Subcutaneous preadipocyte (primary cell): ENCODE results near the gene LRRC9. TPM values are rescaled to one million over a fixed set of nuclear protein-coding genes. Genes with fewer than 3 reads are reported as not detected.

ENCODE experiments used
- total RNA-seq: library from RNA; depleted of rRNA; stranded (reverse); fragments of >200 nt; gene quantifications from 2 replicates; pipeline ENCODE4 v1.2.3, GENCODE V29; 2012

Gene LRRC9
- under 0.01 TPM in 1 of 2 replicates, not detected in the other for total RNA-seq

GRCh38 chr14:59919570-59920377, at the start of gene LRRC9:
Gene LRRC9, plus strand, starts transcription at chr14:59920144.

GRCh38 chr14:59870277-59871165, 49.4 kb upstream of the LRRC9 start, which contains the start of gene RTN1:
Gene RTN1, minus strand, starts transcription at chr14:59870776. Its CDS starts 146 bp downstream, at chr14:59870630.

DNA sequence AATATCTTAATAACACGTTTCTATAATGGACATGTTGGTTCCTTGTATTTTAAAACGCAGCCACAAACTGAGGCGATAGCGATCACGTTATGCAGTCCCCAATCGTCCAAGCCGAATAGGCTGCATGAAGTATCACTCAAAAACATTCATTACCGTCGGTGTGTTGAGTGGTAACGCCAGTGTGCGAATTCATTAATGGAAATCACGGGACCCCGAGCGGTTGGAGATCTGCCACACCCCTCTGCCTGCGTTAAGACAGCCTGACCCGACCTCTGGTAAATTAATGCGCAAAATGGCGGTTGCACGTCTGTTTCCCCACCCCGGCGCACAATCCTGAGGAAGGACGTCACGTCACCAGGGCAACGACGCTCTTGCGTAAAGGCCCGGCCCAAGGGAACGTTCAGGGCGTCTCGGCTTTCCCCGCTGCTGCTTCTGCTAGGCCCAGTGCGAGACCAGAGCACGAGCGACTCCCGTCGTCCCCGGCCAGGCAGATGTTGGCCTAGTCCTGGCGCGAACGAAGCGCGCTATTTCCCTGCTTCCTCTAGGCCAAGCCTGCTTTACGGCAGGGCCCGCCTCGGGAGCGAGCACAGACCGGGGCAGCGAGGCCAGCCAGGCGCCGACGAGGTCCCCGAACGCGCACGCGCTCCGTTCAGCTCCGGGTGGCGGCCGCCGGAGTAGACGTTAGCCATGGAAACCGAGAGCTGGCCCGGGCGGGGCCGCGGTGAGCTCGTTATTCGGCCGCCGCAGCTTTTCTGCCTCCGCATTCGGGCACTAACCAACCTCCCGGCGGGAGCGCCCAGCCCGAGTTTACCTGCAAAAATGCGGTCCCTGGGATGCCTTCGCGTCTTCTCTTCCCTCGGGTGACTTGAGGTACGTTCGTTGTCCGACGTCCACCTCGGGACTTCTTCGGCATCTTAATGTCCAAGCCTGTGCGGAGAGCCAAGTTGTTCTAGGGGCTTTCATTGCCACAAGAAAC, 171.9 kb downstream of the LRRC9 start, which contains the start of gene PCNX4:
PCNX4 (plus strand) TSS at position 374 of the 976 bp plus-strand sequence. CDS start 15,716 bp downstream, outside the sequence.

Other genes with a start within 250 kb of the LRRC9 start
- under 0.01 TPM in 2 replicates for gene RTN1, start 49.4 kb upstream of the LRRC9 start, total RNA-seq
- 54.7 and 72.7 TPM in 2 replicates for gene PCNX4, start 171.8 kb downstream of the LRRC9 start, total RNA-seq
- gene DHRS7, start 245.3 kb downstream of the LRRC9 start, total RNA-seq = 42.4 and 61.7 TPM in 2 replicates